Activated CD4-positive, alpha-beta T cell treated with anti-CD3 and anti-CD28 coated beads, Interleukin-2, amount 10 ng/mL, durations not matched to agents 7 days and 5 days (primary cell): ENCODE results near the gene CNTNAP2. TPM values are rescaled to one million over a fixed set of nuclear protein-coding genes. Genes with fewer than 3 reads are reported as not detected.
"Not testable (repeated sequence)": the region's sequence is repeated elsewhere in the genome, so short reads cannot be mapped to it uniquely, and the experiment has no call there.

Experiments
- CTCF ChIA-PET: fragments of 350-600 bp; sonication (Branson Sonifier 250); formaldehyde crosslinking; loops from one replicate; lab custom pipeline; 2021; ENCODE audit warnings: antibody characterized with exemption; lab: Charles Lee
- POLR2A ChIA-PET: fragments of 350-600 bp; sonication (Branson Sonifier 250); formaldehyde crosslinking; loops from one replicate; lab custom pipeline; 2021; ENCODE audit warnings: antibody characterized with exemption; lab: Charles Lee
- DNase-seq: peaks from one replicate; pipeline ENCODE4 v3.0.0-alpha.2; 2020
- H3K27ac Mint-ChIP-seq: one replicate; pipeline ENCODE4 v1.8.0; 2021; ENCODE audit warnings: mild to moderate bottlenecking, moderate library complexity, mixed read lengths
- H3K27me3 Mint-ChIP-seq: one replicate; pipeline ENCODE4 v1.8.0; 2021; ENCODE audit warnings: mixed read lengths
- H3K36me3 Mint-ChIP-seq: one replicate; pipeline ENCODE4 v1.8.0; 2021; ENCODE audit warnings: low read depth, mixed read lengths
- H3K4me1 Mint-ChIP-seq: one replicate; pipeline ENCODE4 v1.8.0; 2021; ENCODE audit warnings: mixed read lengths
- H3K4me3 Mint-ChIP-seq: one replicate; pipeline ENCODE4 v1.8.0; 2021; ENCODE audit warnings: mild to moderate bottlenecking, moderate library complexity, mixed read lengths
- H3K9me3 Mint-ChIP-seq: one replicate; pipeline ENCODE4 v1.8.0; 2021; ENCODE audit warnings: mixed read lengths
- total RNA-seq, 2 experiments: library from RNA; stranded (reverse); gene quantifications; one replicate each; pipeline ENCODE4 v1.2.3, GENCODE V29; 2021

The CNTNAP2 gene
- total RNA-seq, 2 experiments from 2014 or later: not detected

DNA sequence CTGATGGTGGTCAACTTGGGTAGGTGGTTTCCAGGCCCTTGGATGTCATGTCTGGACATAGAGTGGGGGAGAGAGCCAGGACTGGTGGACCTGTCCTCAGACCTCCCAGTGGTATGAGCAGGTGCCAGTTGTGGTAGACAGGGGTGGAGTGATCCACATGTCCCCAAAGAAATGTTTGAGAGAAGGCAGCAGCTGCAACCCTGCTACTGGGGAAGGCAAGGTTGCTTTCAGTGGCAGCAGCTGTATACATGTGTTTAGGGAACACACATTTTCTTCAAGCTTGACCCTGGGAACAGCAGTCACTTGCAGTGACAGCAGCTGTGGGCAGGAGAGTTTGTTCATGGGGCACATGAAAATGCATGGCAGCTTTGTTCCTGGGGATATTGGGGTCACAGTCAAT lies 1591.3 kb downstream of the CNTNAP2 start:
- CTCF ChIA-PET: no interaction called here
- Mint-ChIP-seq H3K9me3 (peaks cover 13% of the 10 kb centered on the region), H3K4me1 (no peaks in the 10 kb centered on the region)

DNA sequence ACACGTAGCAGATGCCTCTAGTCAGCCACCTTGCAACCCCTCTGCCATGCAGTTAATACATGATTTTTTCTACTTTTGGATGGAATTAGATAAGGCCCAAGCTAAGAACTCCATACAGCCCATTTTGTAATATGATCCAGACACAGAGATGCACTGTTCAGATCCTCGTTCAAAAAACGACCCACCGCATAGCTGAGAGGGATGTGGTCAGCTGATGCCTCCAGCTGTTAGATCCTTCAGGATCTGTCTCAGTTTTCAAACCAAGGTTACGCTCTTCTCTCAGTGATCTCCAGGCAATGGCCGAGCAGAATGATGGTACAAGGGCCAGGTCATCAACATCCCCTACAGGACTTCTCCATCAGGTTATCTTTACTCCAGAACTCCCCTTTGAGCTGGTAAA lies 1592.3 kb downstream of the CNTNAP2 start:
- no peaks in the 10 kb centered on the region for H3K4me1 Mint-ChIP-seq
- no peaks in the 10 kb centered on the region for H3K36me3 Mint-ChIP-seq
- DNase-seq: no peak
- no peak overlapping the region for H3K27ac Mint-ChIP-seq
- ChIA-PET CTCF (no interaction called here), POLR2A (no interaction called here)
- H3K4me3 Mint-ChIP-seq: no peak overlapping the region
- H3K27me3 Mint-ChIP-seq: no peaks in the 10 kb centered on the region
- peaks cover 13% of the 10 kb centered on the region for H3K9me3 Mint-ChIP-seq

More for the DNA sequence above, 1591.3 kb downstream of the CNTNAP2 start:
- Mint-ChIP-seq H3K27ac (no peak overlapping the region), H3K4me3 (no peak overlapping the region), H3K27me3 (no peaks in the 10 kb centered on the region), H3K36me3 (no peaks in the 10 kb centered on the region)
- no peak for DNase-seq
- POLR2A ChIA-PET: no interaction called here

DNA sequence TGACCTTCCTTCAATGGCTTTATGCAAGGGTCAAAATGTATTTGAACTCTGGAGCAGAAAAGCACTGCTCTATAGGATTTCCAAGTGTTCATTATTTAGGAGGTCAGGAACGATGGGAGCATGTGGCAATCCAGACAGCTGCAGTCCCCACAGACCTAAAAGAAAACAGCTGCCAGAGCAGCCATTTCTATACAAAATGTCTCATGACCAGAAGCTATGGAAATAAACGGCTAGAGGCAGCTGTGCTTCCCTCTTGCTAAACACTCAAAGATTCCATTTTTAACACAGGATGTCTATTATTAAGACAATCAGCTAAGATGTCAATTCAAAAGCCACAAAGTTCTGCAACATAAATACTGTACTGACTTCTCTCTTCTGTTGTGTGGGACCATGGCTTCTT lies 1594.8 kb downstream of the CNTNAP2 start:
- Mint-ChIP-seq H3K27me3 (no peaks in the 10 kb centered on the region), H3K9me3 (peaks cover 8% of the 10 kb centered on the region), H3K4me1 (no peaks in the 10 kb centered on the region), H3K27ac (no peak overlapping the region), H3K4me3 (no peak overlapping the region), H3K36me3 (no peaks in the 10 kb centered on the region)
- ChIA-PET CTCF (no interaction called here), POLR2A (no interaction called here)
- DNase-seq: no peak

DNA sequence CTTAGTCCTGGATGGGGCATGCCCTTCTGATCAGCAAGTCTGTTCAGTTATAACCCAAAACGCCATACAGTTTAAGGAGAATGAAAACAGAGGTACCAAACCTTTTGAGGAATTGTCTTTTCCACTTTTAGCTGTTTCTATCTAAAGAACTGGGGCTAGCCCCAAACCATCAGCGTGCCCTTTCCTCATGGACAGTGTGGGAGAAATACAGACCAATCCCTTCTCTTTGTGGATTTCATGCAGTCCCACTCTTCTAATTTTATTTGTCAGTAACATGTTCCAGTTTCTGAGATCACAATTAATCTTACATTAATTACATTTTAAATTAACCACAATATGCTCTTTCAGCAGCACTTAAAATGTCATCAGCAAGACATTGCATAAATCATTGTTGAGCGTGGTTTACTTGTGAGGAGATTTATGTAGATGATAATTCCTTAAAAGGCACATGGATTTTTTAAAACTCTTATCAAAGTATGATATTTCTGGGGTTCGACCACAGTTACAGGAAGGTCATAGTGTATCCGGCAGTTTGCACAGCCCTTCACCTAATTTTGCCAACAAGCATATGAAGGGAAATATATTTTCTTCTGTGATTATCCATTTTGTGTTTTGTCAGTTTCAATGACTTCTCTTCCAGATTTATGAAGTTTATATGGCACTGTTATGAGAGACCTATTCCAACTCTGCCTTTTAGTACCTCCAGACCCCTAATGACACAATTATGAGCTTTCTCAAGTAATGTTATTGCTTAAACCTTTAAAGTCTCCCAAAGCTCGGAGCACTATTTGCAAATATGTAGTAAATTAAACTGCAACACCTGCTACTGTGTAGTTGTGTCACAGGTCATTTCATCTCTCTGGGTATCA lies 1605.6 kb downstream of the CNTNAP2 start:
- no peaks in the 10 kb centered on the region for H3K36me3 Mint-ChIP-seq
- H3K4me3 Mint-ChIP-seq: no peak overlapping the region
- no peaks in the 10 kb centered on the region for H3K9me3 Mint-ChIP-seq
- no peaks in the 10 kb centered on the region for H3K27me3 Mint-ChIP-seq
- CTCF ChIA-PET: no interaction called here
- DNase-seq: no peak
- POLR2A ChIA-PET: no interaction called here
- H3K27ac Mint-ChIP-seq: no peak overlapping the region
- H3K4me1 Mint-ChIP-seq: no peaks in the 10 kb centered on the region

DNA sequence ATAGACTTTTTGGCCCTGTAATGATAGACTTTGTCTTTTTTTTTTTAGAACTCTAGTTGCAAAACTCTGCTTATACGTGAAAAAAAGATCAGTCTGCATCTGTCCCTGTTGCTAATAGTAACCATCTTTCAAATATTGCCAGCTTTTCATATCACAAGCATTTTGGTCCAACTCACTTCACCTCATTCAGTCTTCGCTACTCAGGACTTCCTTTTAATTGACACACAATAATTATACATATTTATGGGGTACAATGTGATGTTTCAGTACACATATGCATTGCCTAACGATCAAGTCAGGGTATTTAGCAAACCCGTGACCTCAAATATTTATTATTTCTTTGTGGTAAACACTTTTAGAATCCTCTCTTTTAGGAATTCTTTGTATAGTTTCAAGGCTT lies 1606.9 kb downstream of the CNTNAP2 start:
- H3K27ac Mint-ChIP-seq: no peak overlapping the region
- H3K27me3 Mint-ChIP-seq: no peaks in the 10 kb centered on the region
- CTCF ChIA-PET: no interaction called here
- no peaks in the 10 kb centered on the region for H3K4me1 Mint-ChIP-seq
- no peaks in the 10 kb centered on the region for H3K36me3 Mint-ChIP-seq
- POLR2A ChIA-PET: no interaction called here
- H3K4me3 Mint-ChIP-seq: no peak overlapping the region
- no peaks in the 10 kb centered on the region for H3K9me3 Mint-ChIP-seq
- DNase-seq: no peak

DNA sequence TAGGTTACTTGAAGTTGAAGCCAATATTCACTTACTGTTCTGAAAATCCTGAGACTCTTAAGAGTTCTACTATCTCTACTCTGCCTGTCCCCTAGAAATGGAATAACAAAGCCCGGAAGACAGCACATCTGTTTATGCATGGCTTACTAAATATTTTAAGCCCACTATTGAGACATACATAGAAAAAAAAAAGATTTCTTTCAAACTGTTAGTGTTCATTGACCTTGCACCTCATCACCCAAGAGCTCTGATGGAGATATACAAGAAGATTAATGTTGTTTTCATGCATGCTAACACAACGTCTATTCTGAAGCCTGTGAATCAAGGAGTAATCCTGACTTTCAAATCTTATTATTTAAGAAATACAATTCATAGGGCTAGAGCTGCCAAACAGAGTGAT lies 1614.7 kb downstream of the CNTNAP2 start:
- ChIA-PET POLR2A (no interaction called here), CTCF (no interaction called here)
- Mint-ChIP-seq H3K9me3 (peaks cover 8% of the 10 kb centered on the region), H3K36me3 (no peaks in the 10 kb centered on the region), H3K27ac (no peak overlapping the region), H3K27me3 (no peaks in the 10 kb centered on the region), H3K4me1 (no peaks in the 10 kb centered on the region), H3K4me3 (no peak overlapping the region)
- DNase-seq: no peak

DNA sequence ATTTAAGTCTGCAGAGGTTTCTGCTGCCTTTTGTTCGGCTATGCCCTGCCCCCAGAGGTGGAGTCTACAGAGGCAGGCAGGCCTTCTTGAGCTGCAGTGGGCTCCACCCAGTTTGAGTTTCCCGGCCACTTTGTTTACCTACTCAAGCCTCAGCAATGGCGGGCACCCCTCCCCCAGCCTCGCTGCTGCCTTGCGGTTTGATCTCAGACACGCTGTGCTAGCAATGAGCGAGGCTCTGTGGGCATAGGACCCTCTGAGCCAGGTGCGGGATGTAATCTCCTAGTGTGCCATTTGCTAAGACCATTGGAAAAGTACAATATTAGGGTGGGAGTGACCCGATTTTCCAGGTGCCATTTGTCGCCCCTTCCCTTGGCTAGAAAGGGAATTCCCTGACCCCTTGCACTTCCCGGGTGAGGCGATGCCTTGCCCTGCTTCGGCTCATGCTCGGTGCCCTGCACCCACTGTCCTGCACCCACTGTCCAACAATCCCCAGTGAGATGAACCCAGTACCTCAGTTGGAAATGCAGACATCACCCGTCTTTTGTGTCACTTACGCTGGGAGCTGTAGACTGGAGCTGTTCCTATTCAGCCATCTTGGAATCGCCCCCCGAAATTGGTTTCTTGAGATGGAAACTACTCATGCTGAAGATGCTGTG lies 1621.1 kb downstream of the CNTNAP2 start:
- H3K36me3 Mint-ChIP-seq, H3K27ac Mint-ChIP-seq, CTCF ChIA-PET, POLR2A ChIA-PET, DNase-seq, H3K4me1 Mint-ChIP-seq, H3K27me3 Mint-ChIP-seq, H3K4me3 Mint-ChIP-seq: not testable (repeated sequence)
- peaks cover 12% of the 10 kb centered on the region for H3K9me3 Mint-ChIP-seq

DNA sequence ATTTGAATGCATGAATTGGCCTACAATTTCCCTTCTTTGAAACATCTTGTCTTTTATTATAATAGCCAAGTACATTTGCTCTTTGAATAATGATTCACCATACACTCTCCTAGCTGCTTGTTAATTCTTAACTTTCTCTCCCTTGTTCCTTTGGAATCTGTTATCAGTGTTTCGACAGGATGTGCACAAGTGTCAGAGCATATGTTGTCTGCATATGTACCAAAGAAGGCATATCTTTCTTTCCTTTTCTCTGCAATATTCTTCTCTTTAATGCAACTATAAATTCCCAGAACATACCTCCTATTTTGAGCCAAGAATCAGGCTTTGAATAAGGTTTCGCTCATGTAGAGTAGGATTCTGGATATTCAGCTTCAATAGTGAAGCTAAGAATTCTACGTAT lies 1625.7 kb downstream of the CNTNAP2 start:
- CTCF ChIA-PET: no interaction called here
- Mint-ChIP-seq H3K27ac (no peak overlapping the region), H3K36me3 (no peaks in the 10 kb centered on the region), H3K9me3 (peaks cover 10% of the 10 kb centered on the region), H3K4me3 (no peak overlapping the region), H3K4me1 (no peaks in the 10 kb centered on the region), H3K27me3 (no peaks in the 10 kb centered on the region)
- no peak for DNase-seq
- POLR2A ChIA-PET: no interaction called here

DNA sequence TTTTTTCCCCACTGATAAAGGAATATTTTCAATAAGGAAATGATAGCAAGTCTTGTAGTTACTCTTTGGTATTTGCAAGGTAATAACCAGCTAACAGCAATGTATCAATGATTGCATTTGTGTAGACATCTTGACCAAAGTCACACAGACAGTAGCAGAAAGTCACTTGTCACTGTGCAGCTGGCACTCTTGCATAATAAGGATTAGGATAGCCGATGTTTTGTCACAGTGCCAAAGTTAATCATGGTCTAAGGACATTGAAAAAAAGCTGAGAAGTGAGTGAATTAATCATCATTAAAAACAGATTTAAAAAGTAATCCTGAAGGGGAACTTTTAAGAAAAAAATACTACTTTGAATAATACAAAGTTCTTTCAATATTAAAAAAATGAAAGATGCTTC lies 1639.7 kb downstream of the CNTNAP2 start:
- no peaks in the 10 kb centered on the region for H3K4me1 Mint-ChIP-seq
- H3K36me3 Mint-ChIP-seq: no peaks in the 10 kb centered on the region
- no peaks in the 10 kb centered on the region for H3K9me3 Mint-ChIP-seq
- POLR2A ChIA-PET: no interaction called here
- CTCF ChIA-PET: no interaction called here
- no peak overlapping the region for H3K27ac Mint-ChIP-seq
- H3K27me3 Mint-ChIP-seq: no peaks in the 10 kb centered on the region
- DNase-seq: no peak
- H3K4me3 Mint-ChIP-seq: no peak overlapping the region

DNA sequence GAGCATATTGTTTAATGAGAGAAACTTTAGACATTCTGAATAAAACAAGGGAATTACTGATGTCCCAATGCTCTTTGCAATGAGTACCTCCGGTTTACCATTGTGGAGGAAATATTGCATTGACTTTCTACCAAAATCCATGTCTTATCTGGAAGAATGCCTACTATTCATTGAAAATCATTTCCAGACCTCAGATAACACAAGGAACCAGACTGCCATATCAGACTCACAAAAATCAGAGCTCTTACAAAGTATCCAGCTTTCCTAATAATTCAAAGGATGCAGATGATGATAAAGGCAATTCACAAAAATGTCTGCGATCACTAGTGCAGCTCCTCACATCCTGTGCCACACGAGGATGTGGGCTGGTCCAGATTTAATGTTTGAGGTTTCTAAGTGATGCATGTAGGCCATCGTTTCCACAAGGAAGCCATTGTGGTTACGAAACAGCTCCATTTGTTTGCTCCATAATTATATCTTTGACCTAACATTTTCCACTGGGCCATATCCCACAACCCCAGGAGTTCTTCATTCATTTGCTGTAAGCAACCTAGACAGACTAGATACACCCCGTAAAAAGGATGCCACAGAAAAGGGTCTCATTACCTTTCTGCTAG lies 1642.8 kb downstream of the CNTNAP2 start:
- no peaks in the 10 kb centered on the region for H3K9me3 Mint-ChIP-seq
- H3K27me3 Mint-ChIP-seq: no peaks in the 10 kb centered on the region
- DNase-seq: no peak
- H3K4me3 Mint-ChIP-seq: no peak overlapping the region
- ChIA-PET CTCF (no interaction called here), POLR2A (no interaction called here)
- H3K4me1 Mint-ChIP-seq: no peaks in the 10 kb centered on the region
- H3K27ac Mint-ChIP-seq: no peak overlapping the region
- no peaks in the 10 kb centered on the region for H3K36me3 Mint-ChIP-seq

DNA sequence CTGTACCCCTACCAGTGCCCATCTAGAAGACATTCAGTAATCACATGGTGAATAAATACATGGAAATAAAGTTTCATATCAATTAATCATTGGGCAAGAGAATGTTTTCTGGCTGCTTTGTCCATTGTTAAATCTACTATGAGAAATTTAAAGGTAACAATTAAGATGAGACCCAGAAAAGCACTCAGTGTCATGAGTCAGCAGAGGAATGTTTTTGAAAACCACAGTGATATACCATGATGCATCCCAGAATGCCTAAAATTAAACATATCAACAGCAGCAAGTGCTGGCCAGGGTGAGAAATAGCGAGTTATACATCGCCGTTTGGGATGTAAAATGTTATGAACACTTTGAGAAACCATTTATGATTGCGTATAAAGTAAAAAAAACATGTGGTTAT lies 1648.7 kb downstream of the CNTNAP2 start:
- H3K27ac Mint-ChIP-seq: no peak overlapping the region
- H3K27me3 Mint-ChIP-seq: no peaks in the 10 kb centered on the region
- ChIA-PET CTCF (no interaction called here), POLR2A (no interaction called here)
- DNase-seq: no peak
- H3K4me3 Mint-ChIP-seq: no peak overlapping the region
- no peaks in the 10 kb centered on the region for H3K9me3 Mint-ChIP-seq
- H3K4me1 Mint-ChIP-seq: no peaks in the 10 kb centered on the region
- no peaks in the 10 kb centered on the region for H3K36me3 Mint-ChIP-seq

DNA sequence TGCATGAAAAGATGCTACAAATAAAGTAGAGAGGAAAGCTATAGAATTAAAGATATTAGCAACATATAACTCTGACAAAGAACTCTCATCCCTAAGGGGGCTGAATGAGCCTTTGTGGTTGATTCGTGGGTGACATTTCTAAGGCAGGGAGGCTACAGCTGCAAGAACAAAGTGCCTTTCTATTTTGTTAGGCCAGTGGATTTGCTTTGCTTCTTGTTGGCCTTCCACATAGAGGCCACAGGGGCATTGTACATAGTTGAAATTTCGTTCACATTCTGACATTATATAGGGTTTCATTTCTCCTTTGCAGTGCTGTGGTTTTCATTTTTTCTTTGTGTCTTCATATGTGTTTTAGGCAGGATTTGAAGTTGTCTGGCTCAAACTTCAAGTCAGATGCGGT lies 1654.7 kb downstream of the CNTNAP2 start:
- CTCF ChIA-PET: no interaction called here

DNA sequence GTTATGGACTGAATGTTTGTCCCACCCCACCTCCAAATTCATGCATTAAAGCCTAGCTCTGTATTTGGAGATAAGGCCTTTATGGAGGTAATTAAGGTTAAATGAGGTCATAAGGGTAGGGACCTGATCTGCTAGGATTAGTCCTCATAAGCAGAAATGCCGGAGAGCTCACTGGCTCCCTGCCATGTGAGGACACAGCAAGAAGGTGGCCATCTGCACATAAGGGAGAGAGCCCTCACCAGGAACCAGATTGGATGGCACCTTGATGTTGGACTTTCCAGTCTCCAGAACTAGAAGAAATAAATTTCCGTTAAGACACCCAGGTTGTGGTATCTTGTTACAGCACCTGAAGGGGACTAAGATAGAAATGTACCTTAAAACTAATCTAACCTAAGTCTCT lies 1657.9 kb downstream of the CNTNAP2 start:
- Mint-ChIP-seq H3K4me3 (no peak overlapping the region), H3K4me1 (no peaks in the 10 kb centered on the region), H3K9me3 (no peaks in the 10 kb centered on the region), H3K36me3 (no peaks in the 10 kb centered on the region), H3K27ac (no peak overlapping the region), H3K27me3 (no peaks in the 10 kb centered on the region)
- ChIA-PET POLR2A (no interaction called here), CTCF (no interaction called here)
- DNase-seq: no peak

More for the DNA sequence above, 1654.7 kb downstream of the CNTNAP2 start:
- Mint-ChIP-seq H3K27me3 (no peaks in the 10 kb centered on the region), H3K9me3 (no peaks in the 10 kb centered on the region), H3K36me3 (no peaks in the 10 kb centered on the region), H3K4me3 (no peak overlapping the region), H3K27ac (no peak overlapping the region), H3K4me1 (no peaks in the 10 kb centered on the region)
- DNase-seq: no peak
- POLR2A ChIA-PET: no interaction called here
